ENCODE measurements around the gene NAT16. TPM values are rescaled to one million over a fixed set of nuclear protein-coding genes. Genes with fewer than 3 reads are reported as not detected.
A peak's percentile ranks its signal among the peaks of the same experiment; 100 is the strongest.

Gene NAT16
- total and polyA plus RNA-seq, 9 of the 15 experiments (the other 6 are each of a cell fraction or from before 2014, with no cell fraction given): 0.04 TPM; not detected in 8

DNA sequence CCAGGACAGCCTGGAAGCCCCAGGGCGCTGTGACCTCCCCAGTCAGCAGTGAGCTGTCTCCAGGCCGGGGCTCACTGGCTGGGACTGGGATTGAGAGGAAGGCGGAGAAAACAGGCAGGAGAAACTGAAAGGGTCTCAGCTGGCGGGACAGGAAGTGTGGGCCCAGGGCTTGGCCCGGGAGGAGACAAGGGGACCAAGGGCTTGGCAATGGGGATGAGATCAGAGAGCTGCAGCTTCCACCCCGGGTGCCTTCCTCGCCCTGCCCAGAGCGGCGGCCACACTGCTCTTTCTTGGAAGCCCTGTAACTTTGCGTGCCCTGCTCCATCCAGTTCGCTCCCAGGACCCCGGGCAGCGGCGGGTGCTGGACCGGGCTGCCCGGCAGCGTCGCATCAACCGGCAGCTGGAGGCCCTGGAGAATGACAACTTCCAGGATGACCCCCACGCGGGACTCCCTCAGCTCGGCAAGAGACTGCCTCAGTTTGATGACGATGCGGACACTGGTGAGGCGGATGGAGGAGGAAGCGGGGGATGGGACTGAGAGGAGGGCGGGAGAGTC, 42.3 kb upstream of the NAT16 start:
- no TSS peak for BruUV-seq (replicated peaks)
- FAIRE-seq (no peak), ATAC-seq (no peak), DNase-seq (ENCODE audit: extremely low read depth in 1 of 4, low spot score in 3 of 4) (no peak)
- Histone ChIP-seq H3K9me1 (ENCODE audit: control insufficient read depth, insufficient read depth, low read length) (peaks cover 9% of the 10 kb centered on the region), H3K27me3 (ENCODE audit: control insufficient read depth in 2 of 2, insufficient read depth in 2 of 2, low read length in 2 of 2) (no peaks in the 10 kb centered on the region), H3K27ac (ENCODE audit: extremely low read depth, low read depth, low read length) (no peak overlapping the region), H3K4me1 (replicated peaks in 1 of 2; ENCODE audit: control insufficient read depth in 2 of 2, insufficient read depth in 2 of 2, low read length in 2 of 2) (peaks cover 13 to 27% of the 10 kb centered on the region in 2 experiments; a peak in 4 of 5 replicates), H3K4me2 (ENCODE audit: insufficient read depth, low read length) (no peak overlapping the region), H3K79me2 (ENCODE audit: control insufficient read depth, insufficient read depth, low read length) (peaks cover 31% of the 10 kb centered on the region), H2AFZ (ENCODE audit: low read depth, low read length) (no peak overlapping the region), H3K4me3 (no peak overlapping the region), H3K9ac (ENCODE audit: insufficient read depth in 1 of 2, low read depth in 2 of 2, low read length in 2 of 2) (peak overlapping the region in 1 of 2 experiments; percentile 54; a peak in 1 of 4 replicates), H3K36me3 (ENCODE audit: control insufficient read depth, insufficient read depth, low read length) (peaks cover 42% of the 10 kb centered on the region; the same call in 2 of the 3 replicates), H3K9me3 (replicated peaks; ENCODE audit: control insufficient read depth, insufficient read depth, low read depth, low read length) (no peaks in the 10 kb centered on the region), H4K20me1 (replicated peaks; ENCODE audit: control insufficient read depth, insufficient read depth, low read length) (no peaks in the 10 kb centered on the region)
- WGBS (ENCODE audit: insufficient coverage, low coverage, missing lambda C conversion rate): 91% methylated on average over 16 of the region's 27 CpGs
- in situ Hi-C loops (cut with MboI) (no loop called here), intact Hi-C loops (cut with micrococcal nuclease) (no loop called here)
- TF ChIP-seq MTA2 (IDR thresholded peaks at IDR 0.05; ENCODE audit: low read depth) (no peak), RBFOX2 (IDR thresholded peaks at IDR 0.05; ENCODE audit: low read depth, low read length) (peak; percentile 44; the same call in 1 of the 2 replicates), FOXJ2 (tag; IDR thresholded peaks at IDR 0.05) (no peak)
- ChIA-PET CTCF (ENCODE audit: low intra/inter-chr PET ratio) (interaction anchor here (0.6 kb wide), 1 partner anchor 144 kb away, joined by 3 read pairs; no protein-coding TSS in a partner anchor), POLR2A (interaction anchor here (0.6 to 0.8 kb wide), 2 partner anchors 12 to 14 kb away, joined by 3 read pairs; no protein-coding TSS in a partner anchor)

DNA sequence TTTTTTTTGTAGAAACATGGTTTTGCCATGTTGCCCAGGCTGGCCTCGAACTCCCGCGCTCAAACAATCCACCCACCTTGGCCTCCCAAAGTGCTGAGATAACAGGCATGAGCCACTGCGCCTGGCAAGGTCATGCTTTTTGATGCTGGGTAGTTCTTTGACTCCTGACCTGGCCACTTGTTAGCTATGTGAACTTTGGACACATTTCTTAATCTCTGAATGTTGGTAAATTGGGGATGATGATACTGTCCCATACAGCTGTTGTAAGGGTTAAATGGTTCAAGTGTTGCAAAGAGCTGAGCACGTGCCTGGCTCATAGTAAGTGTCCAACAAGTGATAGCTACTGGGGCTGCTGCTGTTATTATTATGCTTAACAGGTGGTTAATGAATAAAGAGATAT, 40.2 kb upstream of the NAT16 start:
- POLR2A ChIA-PET: no interaction called here
- intact Hi-C loops (cut with micrococcal nuclease): no loop called here
- Histone ChIP-seq H3K27me3 (ENCODE audit: control insufficient read depth in 2 of 2, insufficient read depth in 2 of 2, low read length in 2 of 2) (no peaks in the 10 kb centered on the region), H3K9me3 (replicated peaks; ENCODE audit: control insufficient read depth, insufficient read depth, low read depth, low read length) (no peaks in the 10 kb centered on the region), H3K4me2 (ENCODE audit: insufficient read depth, low read length) (no peak overlapping the region), H3K9ac (ENCODE audit: insufficient read depth in 1 of 2, low read depth in 2 of 2, low read length in 2 of 2) (no peak overlapping the region), H3K4me1 (replicated peaks in 1 of 2; ENCODE audit: control insufficient read depth in 2 of 2, insufficient read depth in 2 of 2, low read length in 2 of 2) (peaks cover 22 to 47% of the 10 kb centered on the region in 2 experiments), H3K9me1 (ENCODE audit: control insufficient read depth, insufficient read depth, low read length) (peaks cover 9% of the 10 kb centered on the region), H3K27ac (ENCODE audit: extremely low read depth, low read depth, low read length) (no peak overlapping the region), H3K4me3 (no peak overlapping the region), H4K20me1 (replicated peaks; ENCODE audit: control insufficient read depth, insufficient read depth, low read length) (no peaks in the 10 kb centered on the region), H3K36me3 (ENCODE audit: control insufficient read depth, insufficient read depth, low read length) (peaks cover 40% of the 10 kb centered on the region; the same call in 2 of the 3 replicates), H3K79me2 (ENCODE audit: control insufficient read depth, insufficient read depth, low read length) (peaks cover 46% of the 10 kb centered on the region), H2AFZ (ENCODE audit: low read depth, low read length) (no peak overlapping the region)
- CTCF ChIA-PET (ENCODE audit: low intra/inter-chr PET ratio): no interaction called here
- 86% methylated on average over 5 of the region's 5 CpGs for WGBS (ENCODE audit: insufficient coverage, low coverage, missing lambda C conversion rate)
- BruUV-seq (replicated peaks): no TSS peak
- in situ Hi-C loops (cut with MboI): no loop called here
- no peak for ATAC-seq
- no peak for DNase-seq (ENCODE audit: extremely low read depth in 1 of 4, low spot score in 3 of 4)
- no peak for FAIRE-seq
- TF ChIP-seq ZNF584 (CRISPR knock-in tag; IDR thresholded peaks at IDR 0.05; ENCODE audit: low read depth) (no peak), CBFA2T3 (IDR thresholded peaks at IDR 0.05) (0 out of 2 replicates have a peak, but pooled peaks have one; percentile 11)
